H7 (cell line): ENCODE measurements around the gene ABCA10. TPM values are rescaled to one million over a fixed set of nuclear protein-coding genes. Genes with fewer than 3 reads are reported as not detected.
"Not testable (repeated sequence)": the region's sequence is repeated elsewhere in the genome, so short reads cannot be mapped to it uniquely, and the experiment has no call there.

ENCODE experiments used
- DNase-seq: peaks from one replicate; pipeline ENCODE4 v3.0.0; 2012
- H3K27me3 ChIP-seq: 2 replicates; pipeline ENCODE4 v1.6.0; 2011; ENCODE audit warnings: mild to moderate bottlenecking, low read length; ENCODE audit not compliant: control insufficient read depth, insufficient read depth
- H3K36me3 ChIP-seq: replicated peaks from 2 replicates; pipeline ENCODE4 v1.5.1; 2011; ENCODE audit warnings: low read length; ENCODE audit not compliant: control insufficient read depth, insufficient read depth
- H3K4me3 ChIP-seq: 2 replicates; pipeline ENCODE4 v1.5.1; 2011; ENCODE audit warnings: low read depth, mild to moderate bottlenecking, control low read depth, low read length, moderate library complexity; ENCODE audit not compliant: insufficient read depth
- total RNA-seq: library from RNA; depleted of rRNA; stranded (reverse); fragments of >200 nt; shearing (Covaris generic); gene quantifications from 2 replicates; pipeline ENCODE4 v1.2.3, GENCODE V29; 2014; rRNA removed

ABCA10 gene, protein sequence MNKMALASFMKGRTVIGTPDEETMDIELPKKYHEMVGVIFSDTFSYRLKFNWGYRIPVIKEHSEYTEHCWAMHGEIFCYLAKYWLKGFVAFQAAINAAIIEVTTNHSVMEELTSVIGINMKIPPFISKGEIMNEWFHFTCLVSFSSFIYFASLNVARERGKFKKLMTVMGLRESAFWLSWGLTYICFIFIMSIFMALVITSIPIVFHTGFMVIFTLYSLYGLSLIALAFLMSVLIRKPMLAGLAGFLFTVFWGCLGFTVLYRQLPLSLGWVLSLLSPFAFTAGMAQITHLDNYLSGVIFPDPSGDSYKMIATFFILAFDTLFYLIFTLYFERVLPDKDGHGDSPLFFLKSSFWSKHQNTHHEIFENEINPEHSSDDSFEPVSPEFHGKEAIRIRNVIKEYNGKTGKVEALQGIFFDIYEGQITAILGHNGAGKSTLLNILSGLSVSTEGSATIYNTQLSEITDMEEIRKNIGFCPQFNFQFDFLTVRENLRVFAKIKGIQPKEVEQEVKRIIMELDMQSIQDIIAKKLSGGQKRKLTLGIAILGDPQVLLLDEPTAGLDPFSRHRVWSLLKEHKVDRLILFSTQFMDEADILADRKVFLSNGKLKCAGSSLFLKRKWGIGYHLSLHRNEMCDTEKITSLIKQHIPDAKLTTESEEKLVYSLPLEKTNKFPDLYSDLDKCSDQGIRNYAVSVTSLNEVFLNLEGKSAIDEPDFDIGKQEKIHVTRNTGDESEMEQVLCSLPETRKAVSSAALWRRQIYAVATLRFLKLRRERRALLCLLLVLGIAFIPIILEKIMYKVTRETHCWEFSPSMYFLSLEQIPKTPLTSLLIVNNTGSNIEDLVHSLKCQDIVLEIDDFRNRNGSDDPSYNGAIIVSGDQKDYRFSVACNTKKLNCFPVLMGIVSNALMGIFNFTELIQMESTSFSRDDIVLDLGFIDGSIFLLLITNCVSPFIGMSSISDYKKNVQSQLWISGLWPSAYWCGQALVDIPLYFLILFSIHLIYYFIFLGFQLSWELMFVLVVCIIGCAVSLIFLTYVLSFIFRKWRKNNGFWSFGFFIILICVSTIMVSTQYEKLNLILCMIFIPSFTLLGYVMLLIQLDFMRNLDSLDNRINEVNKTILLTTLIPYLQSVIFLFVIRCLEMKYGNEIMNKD (N-terminal part only)
- total RNA-seq, result not detected in 2 replicates

DNA sequence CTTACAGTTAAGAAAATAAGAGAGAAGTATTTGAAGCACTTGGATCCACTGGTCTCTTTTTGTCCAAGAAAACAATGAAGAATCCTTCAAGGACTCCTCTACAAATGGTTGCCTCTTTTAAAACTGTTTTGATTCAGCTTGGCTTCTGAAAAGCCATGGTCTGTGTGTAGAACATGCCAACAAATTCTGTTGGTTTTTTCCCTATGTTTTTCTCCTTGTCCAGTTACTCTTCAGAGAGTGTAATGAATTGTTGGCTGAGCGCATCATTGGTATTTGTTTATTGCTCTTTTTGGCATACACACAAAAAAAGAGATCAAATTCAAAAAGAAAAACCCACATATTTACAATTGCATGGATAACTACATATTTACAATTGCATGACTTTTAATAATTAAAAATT lies at the start of gene ABCA10:
Gene ABCA10, minus strand, starts transcription at position 249 of the 400 bp plus-strand sequence. CDS start 3,466 bp downstream, outside the sequence.
- Histone ChIP-seq H3K36me3 (no peaks in the 10 kb centered on the region), H3K4me3 (no peak within 1 kb of the TSS), H3K27me3 (no peaks in the 10 kb centered on the region)
- DNase-seq, result no peak

DNA sequence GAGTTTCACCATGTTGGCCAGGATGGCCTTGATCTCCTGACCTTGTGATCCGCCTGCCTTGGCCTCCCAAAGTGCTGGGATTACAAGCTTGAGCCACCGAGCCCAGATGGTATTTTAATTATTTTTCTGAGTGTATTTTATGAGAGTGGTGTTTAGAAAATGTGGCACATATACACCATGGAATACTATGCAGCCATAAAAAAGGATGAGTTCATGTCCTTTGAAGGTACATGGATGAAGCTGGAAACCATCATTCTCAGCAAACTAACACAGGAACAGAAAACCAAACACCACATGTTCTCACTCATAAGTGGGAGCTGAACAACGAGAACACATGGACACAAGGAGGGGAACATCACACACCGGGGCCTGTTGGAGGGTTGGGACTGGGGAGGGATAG lies 47.7 kb upstream of the ABCA10 start:
- H3K36me3 ChIP-seq, DNase-seq, H3K27me3 ChIP-seq, H3K4me3 ChIP-seq: not testable (repeated sequence)

DNA sequence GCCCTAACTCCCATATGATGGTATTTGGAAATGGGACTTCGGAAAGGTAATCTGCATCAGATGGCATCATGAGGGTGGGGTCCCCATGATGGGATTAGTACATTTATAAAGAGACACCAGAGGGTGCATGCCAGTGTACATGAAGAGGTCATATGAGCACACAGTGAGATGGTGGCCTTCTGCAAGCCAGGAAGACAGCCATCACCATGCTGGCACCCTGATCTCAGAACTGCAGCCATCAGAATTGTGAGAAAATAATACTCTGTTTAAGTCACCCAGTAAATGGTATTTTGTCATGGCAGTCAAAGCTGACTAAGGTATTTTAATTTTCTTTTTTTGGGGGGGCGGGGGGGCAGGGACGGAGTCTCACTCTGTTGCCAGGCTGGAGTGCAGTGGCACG lies 47.1 kb upstream of the ABCA10 start:
- Histone ChIP-seq H3K36me3 (no peaks in the 10 kb centered on the region), H3K4me3 (no peak overlapping the region), H3K27me3 (no peaks in the 10 kb centered on the region)
- DNase-seq, result no peak

DNA sequence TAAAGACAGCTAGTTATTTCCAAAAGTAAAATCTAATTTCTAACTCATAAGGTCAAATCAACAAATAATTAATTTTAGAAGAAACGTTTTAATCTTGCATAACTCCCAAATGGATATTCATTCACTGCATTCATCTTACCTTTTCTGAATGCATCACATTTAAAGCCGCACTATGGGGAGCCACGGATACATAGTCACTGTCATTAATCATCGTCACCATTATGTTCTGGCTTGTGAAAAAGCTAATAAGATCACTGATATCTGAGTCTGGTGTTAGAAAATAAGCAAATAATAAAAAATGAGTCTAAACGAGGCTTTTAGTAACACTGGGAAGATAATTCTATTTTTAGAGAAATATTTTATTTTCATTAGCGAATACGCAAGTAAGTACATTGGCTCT lies 42.4 kb upstream of the ABCA10 start:
- H3K27me3 ChIP-seq, result no peaks in the 10 kb centered on the region
- DNase-seq, result no peak
- H3K4me3 ChIP-seq, result no peak overlapping the region
- no peaks in the 10 kb centered on the region for H3K36me3 ChIP-seq

DNA sequence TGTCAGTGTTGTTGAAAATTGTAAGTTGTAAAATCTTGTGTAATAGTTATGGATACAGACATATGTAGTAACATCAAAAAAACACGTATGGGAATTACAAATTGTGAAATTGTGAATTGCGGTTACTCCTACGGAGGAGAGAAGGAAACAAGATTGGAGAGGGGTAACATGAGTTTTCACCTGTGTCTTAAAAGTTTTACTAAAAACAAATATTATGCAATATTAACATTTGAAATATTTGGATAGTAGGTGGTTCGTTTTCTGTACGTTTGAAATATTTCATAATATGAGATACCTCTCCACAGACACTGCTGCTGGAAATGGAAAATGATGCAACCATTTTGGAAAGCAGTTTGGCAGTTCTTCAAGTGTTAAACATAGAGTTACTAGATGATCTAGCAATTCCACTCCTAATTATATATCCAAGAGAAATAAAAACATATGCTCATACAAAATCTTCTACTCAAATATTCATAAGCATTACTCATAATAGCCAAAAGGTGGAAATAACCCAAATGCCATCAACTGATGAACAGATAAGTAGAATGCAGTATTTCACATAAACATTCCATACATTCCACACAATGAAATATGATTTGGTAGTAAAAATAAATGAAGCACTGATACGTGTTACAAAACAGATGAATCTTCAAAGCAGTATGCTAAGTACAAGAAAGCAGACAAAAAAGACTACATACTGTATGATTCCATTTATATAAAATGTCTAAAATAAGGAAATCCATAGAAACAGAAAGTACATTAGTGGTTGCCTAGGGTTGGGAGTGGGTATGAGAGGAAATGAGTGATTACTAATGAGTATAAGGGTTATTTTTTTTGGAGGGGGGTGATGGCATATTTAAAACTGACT lies 40.7 kb upstream of the ABCA10 start:
- Histone ChIP-seq H3K4me3 (no peak overlapping the region), H3K27me3 (no peaks in the 10 kb centered on the region), H3K36me3 (no peaks in the 10 kb centered on the region)
- no peak for DNase-seq

DNA sequence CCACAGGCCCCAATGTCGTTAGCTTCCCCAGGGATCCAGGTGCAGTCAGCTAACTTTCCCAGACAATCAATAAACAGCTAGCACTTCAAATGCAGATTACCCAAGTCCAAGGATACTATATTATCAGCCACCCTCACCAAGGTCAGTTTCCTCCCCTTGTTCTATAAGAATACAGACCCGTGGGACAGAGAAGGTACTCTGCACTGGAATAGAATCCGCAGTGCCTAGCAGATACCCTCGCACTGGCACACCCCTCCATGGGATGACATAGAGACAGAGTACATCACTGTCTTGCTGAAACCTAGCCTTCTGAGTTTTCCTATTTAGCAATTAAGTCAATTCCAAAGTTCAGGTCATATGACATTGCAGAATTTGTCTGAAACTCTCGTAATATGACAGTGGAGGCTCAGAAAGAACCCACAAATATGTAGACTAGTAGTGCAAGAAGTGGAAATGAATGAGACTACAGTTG lies 40.0 kb upstream of the ABCA10 start:
- no peaks in the 10 kb centered on the region for H3K36me3 ChIP-seq
- no peak for DNase-seq

DNA sequence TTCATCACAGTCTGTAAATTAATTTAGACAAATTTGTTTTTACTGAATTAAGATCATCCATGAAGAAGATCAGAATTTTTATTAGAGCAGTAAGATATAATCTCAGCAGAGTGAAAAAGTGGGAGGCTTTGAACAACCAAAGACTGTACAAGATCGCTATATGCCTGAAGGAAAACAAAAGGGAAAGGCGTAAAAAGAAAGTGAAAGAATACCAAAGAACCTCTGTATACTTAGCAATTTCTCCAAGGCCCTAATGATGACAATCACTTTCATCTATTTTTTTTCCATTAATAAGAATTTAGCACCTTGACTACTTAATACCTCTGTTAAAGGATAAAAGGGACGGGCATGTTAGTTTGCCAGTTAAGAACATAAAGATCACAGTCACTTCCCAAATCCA lies 38.6 kb upstream of the ABCA10 start:
- no peak for DNase-seq
- no peak overlapping the region for H3K4me3 ChIP-seq

More for the DNA sequence above, 40.0 kb upstream of the ABCA10 start:
- H3K4me3 ChIP-seq, result no peak overlapping the region
- no peaks in the 10 kb centered on the region for H3K27me3 ChIP-seq

DNA sequence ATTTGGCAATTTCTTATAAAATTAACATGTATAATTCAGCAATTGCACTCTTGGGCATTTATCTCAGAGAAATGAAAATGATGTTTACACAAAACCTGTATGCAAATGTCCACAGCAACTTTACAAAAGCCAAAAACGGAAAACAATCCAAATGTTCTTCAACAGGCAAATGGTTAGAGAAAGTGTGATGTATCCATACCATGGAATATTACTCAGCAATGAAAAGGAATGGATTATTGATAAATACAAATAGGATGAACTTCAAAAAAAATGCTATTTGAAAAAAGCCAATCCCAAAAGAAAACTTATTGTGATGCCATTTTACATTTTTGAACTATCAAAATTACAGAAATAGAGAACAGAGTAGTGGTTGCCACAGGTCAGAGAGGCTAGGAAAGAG lies 37.2 kb upstream of the ABCA10 start:
- Histone ChIP-seq H3K4me3 (no peak overlapping the region), H3K36me3 (no peaks in the 10 kb centered on the region), H3K27me3 (no peaks in the 10 kb centered on the region)
- DNase-seq, result no peak

More for the DNA sequence above, 38.6 kb upstream of the ABCA10 start:
- Histone ChIP-seq H3K36me3 (no peaks in the 10 kb centered on the region), H3K27me3 (no peaks in the 10 kb centered on the region)

DNA sequence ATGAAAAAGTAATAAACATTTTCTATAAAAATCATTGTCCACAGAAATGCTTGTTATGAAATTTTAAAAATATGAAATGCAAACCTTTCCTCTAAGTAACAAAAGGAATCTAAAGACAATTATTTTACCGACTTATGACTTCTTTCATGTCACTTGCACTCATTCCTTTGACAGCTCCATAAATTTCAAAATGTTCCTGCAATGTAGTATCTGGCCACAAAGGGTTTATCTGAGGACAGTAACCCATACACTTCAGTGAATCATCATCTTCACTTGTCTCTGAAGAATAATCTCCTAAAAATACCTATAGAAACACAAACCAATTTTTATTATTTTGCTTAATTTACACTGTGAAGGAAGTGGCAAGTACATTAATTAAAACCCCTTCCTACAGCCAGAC lies 25.6 kb upstream of the ABCA10 start:
- no peak overlapping the region for H3K4me3 ChIP-seq
- DNase-seq, result no peak
- H3K27me3 ChIP-seq, result no peaks in the 10 kb centered on the region
- H3K36me3 ChIP-seq, result no peaks in the 10 kb centered on the region

DNA sequence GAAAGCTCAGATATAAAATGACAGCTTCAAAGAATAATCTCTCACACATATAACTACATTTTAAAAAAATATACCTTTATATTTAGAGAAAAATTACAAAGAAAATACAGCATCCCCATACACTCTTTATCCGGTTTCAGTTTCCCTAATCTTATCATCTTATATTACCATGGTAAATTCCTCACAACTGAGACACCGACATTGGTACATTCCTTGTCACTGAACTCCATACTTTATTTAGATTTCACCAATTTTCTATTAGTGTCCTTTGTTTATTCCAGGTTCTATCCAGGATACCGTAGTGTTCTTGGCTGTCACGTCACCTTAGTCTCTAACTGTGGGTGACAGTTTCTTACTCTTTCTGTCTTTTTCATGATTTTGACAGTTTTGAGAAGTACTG lies 22.0 kb upstream of the ABCA10 start:
- no peak overlapping the region for H3K4me3 ChIP-seq
- H3K27me3 ChIP-seq, result no peaks in the 10 kb centered on the region
- no peaks in the 10 kb centered on the region for H3K36me3 ChIP-seq
- no peak for DNase-seq

DNA sequence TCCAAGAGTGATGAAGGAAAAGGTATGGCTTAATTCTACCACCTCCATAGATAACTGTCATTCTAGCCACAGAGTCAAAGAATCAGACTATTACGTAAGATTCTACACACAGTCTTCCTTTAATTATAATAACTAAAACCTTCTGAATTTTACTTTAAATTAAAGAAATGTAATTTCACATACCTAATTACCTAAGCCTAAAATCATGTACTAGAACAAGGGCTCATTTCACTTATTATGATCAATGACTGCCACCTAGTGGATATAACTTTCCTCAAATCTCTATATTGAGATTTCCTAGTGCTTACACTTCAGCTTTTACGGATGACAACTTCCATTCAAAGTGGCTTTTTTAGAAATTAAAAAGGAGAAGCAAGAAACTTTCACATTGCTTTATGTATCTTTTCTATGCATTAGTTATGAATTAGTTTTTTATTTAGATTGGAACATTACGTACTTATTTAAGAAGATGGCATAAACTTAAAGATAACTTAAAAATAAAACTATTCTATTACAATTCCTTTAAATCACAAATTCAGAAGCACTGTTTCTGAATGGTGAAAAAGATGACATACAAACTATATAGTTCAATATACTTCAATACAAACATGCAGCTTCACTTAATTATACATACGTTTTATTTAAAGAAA lies 18.2 kb upstream of the ABCA10 start:
- DNase-seq, result peak; percentile 2
- no peaks in the 10 kb centered on the region for H3K36me3 ChIP-seq

DNA sequence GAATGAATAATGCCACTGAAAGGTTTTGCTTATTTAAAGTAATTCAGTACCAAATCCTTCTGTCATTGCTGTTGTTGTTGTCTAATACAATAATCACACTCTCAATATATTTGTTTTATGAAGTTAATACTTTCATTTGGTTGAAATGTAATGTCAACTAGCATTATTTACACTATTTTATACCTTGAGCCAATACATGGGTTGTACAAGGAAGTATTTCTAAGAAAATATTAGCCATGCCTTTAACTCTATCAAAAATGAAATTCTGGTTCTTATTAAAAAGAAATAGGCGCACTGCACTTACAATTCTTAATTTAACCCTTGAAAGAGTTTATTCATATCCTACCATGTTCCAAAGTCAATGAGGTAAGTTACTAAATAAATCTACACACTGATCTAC lies 17.6 kb upstream of the ABCA10 start:
- DNase-seq, result no peak
- no peak overlapping the region for H3K4me3 ChIP-seq
- H3K36me3 ChIP-seq, result no peaks in the 10 kb centered on the region
- H3K27me3 ChIP-seq, result no peaks in the 10 kb centered on the region

More for the DNA sequence above, 18.2 kb upstream of the ABCA10 start:
- Histone ChIP-seq H3K27me3 (no peaks in the 10 kb centered on the region), H3K4me3 (no peak overlapping the region)

DNA sequence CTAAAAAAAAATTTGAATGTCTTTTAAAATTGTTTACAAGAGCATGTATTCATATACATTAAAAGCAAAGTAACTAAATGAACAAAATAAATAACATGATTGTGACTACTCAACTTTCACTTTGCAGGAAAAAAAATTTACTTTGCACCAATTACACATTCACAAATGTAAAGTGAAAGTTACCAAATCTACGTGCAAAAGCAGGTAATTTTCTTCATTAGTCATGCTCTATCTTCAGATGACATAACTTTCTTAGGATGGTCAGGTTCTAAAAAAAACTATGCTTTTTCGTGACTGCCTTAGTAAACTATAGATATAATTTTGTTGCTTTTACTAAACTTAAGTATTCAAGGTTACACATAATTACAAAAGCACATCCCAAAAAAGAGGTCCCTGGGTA lies 17.0 kb upstream of the ABCA10 start:
- DNase-seq, result no peak
- H3K36me3 ChIP-seq, result no peaks in the 10 kb centered on the region
- H3K27me3 ChIP-seq, result no peaks in the 10 kb centered on the region
- no peak overlapping the region for H3K4me3 ChIP-seq
